ENCODE data around the gene FIG4.

Gene FIG4

DNA sequence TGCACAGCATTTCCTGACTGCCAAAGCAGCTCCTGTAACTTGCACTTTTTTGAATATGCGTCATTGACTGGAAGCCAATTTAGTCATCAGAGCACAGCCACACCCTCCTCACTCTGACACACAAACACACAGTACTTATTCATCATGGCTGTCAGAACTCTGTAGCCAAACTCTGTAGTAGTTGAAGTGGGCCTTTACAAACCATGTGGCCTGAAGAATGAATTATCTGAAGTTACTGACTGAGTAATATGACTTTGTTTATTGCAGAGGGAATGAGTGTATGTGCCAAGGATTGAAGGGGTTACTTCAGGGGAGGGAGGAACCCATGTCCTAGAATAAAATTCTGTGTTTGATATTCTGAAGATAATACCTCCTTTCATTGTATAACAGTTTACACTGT is 102.7 kb downstream of the FIG4 start:
- Histone ChIP-seq H3K27ac (peak overlapping the region; percentile 41 to 65), H3K4me3 (no peak overlapping the region)
- TF ChIP-seq, protein P1, sequence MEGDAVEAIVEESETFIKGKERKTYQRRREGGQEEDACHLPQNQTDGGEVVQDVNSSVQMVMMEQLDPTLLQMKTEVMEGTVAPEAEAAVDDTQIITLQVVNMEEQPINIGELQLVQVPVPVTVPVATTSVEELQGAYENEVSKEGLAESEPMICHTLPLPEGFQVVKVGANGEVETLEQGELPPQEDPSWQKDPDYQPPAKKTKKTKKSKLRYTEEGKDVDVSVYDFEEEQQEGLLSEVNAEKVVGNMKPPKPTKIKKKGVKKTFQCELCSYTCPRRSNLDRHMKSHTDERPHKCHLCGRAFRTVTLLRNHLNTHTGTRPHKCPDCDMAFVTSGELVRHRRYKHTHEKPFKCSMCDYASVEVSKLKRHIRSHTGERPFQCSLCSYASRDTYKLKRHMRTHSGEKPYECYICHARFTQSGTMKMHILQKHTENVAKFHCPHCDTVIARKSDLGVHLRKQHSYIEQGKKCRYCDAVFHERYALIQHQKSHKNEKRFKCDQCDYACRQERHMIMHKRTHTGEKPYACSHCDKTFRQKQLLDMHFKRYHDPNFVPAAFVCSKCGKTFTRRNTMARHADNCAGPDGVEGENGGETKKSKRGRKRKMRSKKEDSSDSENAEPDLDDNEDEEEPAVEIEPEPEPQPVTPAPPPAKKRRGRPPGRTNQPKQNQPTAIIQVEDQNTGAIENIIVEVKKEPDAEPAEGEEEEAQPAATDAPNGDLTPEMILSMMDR (IDR thresholded peaks at IDR 0.05), result no peak
- DNase-seq (ENCODE audit: low spot score), result no peak

DNA sequence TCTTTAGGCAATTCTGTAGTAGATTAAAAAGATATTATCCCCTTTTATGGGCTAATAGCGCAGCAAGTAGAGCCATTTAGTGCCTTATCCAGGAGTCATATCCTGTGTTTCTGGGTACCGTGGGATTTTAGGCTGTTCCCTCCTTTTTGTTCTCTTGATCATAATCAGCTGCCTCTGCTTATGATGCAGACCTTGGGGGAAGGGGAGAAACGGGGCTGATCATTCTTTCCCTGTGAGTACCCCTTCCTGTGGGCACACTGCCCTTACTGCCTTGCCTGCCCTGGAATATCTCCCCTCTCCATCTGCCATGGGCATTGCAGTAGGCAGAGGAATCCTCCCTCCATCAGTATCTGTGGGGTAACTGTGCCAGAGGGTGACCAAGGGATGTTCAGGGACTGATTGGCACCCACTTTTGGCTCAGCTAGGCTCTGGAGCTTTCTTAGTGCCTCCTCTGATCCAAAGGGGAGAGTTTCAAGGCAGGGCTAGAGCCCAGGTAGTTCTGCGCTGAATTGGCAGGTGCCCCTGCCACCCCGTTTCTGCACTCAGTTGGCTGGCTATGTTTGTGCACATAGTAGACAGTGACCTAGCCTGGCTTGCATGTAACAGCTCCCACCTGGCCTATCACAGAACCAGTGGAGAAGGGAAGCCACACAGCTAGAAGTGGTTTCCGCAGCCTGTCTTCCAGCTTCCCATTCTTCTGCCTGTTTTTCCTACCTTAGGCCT is 103.3 kb downstream of the FIG4 start:
- H3K27ac ChIP-seq, result peak overlapping the region; percentile 41 to 65
- TF ChIP-seq, protein P1 (IDR thresholded peaks at IDR 0.05), result no peak
- no peak for DNase-seq (ENCODE audit: low spot score)
- no peak overlapping the region for H3K4me3 ChIP-seq

GRCh38 chr6:109795994-109796555 is 105.0 kb downstream of the FIG4 start:
- DNase-seq (ENCODE audit: low spot score), result no peak
- Histone ChIP-seq H3K4me3 (no peak overlapping the region), H3K27ac (no peak overlapping the region)
- TF ChIP-seq, protein P1 (IDR thresholded peaks at IDR 0.05), result no peak

- TF ChIP-seq, protein P1 (IDR thresholded peaks at IDR 0.05), result no peak
- H3K4me3 ChIP-seq, result no peak overlapping the region
- no peak overlapping the region for H3K27ac ChIP-seq
- no peak for DNase-seq (ENCODE audit: low spot score)
Measured at GRCh38 chr6:109799129-109799528, 108.0 kb downstream of the FIG4 start.

- H3K4me3 ChIP-seq, result no peak overlapping the region
- no peak overlapping the region for H3K27ac ChIP-seq
- TF ChIP-seq, protein P1 (IDR thresholded peaks at IDR 0.05), result no peak
- DNase-seq (ENCODE audit: low spot score), result no peak
Measured at GRCh38 chr6:109799664-109800063, 108.6 kb downstream of the FIG4 start.

DNA sequence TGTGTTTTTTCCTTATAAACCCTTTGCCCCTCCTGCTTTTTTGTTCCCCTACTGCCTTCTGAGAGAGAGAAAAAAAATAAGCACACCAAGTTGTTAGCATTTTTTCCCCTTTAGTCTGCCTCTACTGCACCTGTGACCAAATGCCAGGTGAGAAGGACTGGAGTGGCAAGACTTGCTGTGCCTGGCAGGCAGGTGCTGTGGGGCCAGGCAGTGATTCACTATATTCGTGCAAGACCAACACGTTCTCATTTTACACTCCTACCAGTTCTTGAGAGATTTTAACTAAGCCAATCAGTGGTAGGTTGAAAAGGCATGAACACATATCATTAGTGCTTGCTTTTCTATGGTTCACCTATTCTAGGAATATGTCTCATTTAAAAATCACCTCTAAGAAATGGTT is 109.7 kb downstream of the FIG4 start:
- no peak for DNase-seq (ENCODE audit: low spot score)
- TF ChIP-seq, protein P1 (IDR thresholded peaks at IDR 0.05), result no peak
- no peak overlapping the region for H3K27ac ChIP-seq
- no peak overlapping the region for H3K4me3 ChIP-seq

- no peak for DNase-seq (ENCODE audit: low spot score)
- Histone ChIP-seq H3K4me3 (no peak overlapping the region), H3K27ac (no peak overlapping the region)
- TF ChIP-seq, protein P1 (IDR thresholded peaks at IDR 0.05), result no peak
Measured at GRCh38 chr6:109801794-109802193, 110.7 kb downstream of the FIG4 start.

Measured in coronary artery (tissue), 2 donors.